Natural killer cell (primary cell): ENCODE results near the gene STIP1. TPM values are rescaled to one million over a fixed set of nuclear protein-coding genes. Genes with fewer than 3 reads are reported as not detected.

Experiments used
- ATAC-seq, 3 donors: fragments of 150-1000 bp in 2 of 3; fragments of 200-7000 bp in 1 of 3; cut with Tn5 transposase; 1 replicate in 1 of 3; 2 replicates in 2 of 3; pipeline ENCODE4 v1.10.0; 2021; ENCODE audit warnings: mild to moderate bottlenecking in 2 of 3, moderate library complexity in 2 of 3
- DNase-seq, 2 donors: peaks; one replicate each; pipeline versions ENCODE4 v3.0.0 to v3.0.0-alpha.2; 2013 to 2021; ENCODE audit warnings: mixed read lengths in 1 of 2
- H3K27ac ChIP-seq: one replicate; pipeline ENCODE4 v1.5.1; 2013; ENCODE audit warnings: mild to moderate bottlenecking, low read length
- H3K27me3 ChIP-seq: one replicate; pipeline ENCODE4 v1.6.1; 2013; ENCODE audit warnings: low read length; ENCODE audit not compliant: control insufficient read depth, insufficient read depth
- H3K36me3 ChIP-seq: one replicate; pipeline ENCODE4 v1.6.1; 2013; ENCODE audit warnings: low read length; ENCODE audit not compliant: control insufficient read depth, insufficient read depth
- H3K4me1 ChIP-seq: one replicate; pipeline ENCODE4 v1.6.1; 2013; ENCODE audit warnings: low read length; ENCODE audit not compliant: control insufficient read depth, insufficient read depth
- H3K4me3 ChIP-seq: one replicate; pipeline ENCODE4 v1.5.1; 2013; ENCODE audit warnings: low read length
- H3K9me3 ChIP-seq: one replicate; pipeline ENCODE4 v1.6.1; 2013; ENCODE audit warnings: low read length; ENCODE audit not compliant: control insufficient read depth, insufficient read depth
- H3K27ac Mint-ChIP-seq, 2 donors: one replicate each; pipeline ENCODE4 v1.8.0; 2022; ENCODE audit warnings: mild to moderate bottlenecking in 2 of 2, mixed read lengths in 2 of 2, moderate library complexity in 1 of 2
- H3K27me3 Mint-ChIP-seq, 2 donors: one replicate each; pipeline ENCODE4 v1.8.0; 2022; ENCODE audit warnings: low read depth in 2 of 2, mixed read lengths in 2 of 2
- H3K36me3 Mint-ChIP-seq: one replicate; pipeline ENCODE4 v1.8.0; 2022; ENCODE audit warnings: mixed read lengths
- H3K4me1 Mint-ChIP-seq, 2 donors: one replicate each; pipeline ENCODE4 v1.8.0; 2022; ENCODE audit warnings: mixed read lengths in 2 of 2
- H3K4me3 Mint-ChIP-seq: one replicate; pipeline ENCODE4 v1.8.0; 2022; ENCODE audit warnings: mild to moderate bottlenecking, moderate library complexity, mixed read lengths
- H3K9me3 Mint-ChIP-seq, 2 donors: one replicate each; pipeline ENCODE4 v1.8.0; 2022; ENCODE audit warnings: mixed read lengths in 2 of 2
- CTCF ChIP-seq: fragments of 200-600 bp; IDR thresholded peaks from one replicate; pipeline ENCODE4 v1.8.0; 2022; ENCODE audit warnings: antibody characterized with exemption
- WGBS: methylation state at CpG from one replicate; pipeline ENCODE4 v1.1.7; 2013; ENCODE audit warnings: missing lambda C conversion rate; ENCODE audit not compliant: insufficient coverage; 5-methylcytosine and 5-hydroxymethylcytosine counted together
- intact Hi-C: fragments of 100-400 bp; cut with micrococcal nuclease; formaldehyde crosslinking; loops from one replicate; pipeline ENCODE4 v1.14.2; 2022
- total RNA-seq, 4 donors: library from RNA; stranded (reverse); fragments of 120-200 nt in 1 of 4; gene quantifications; one replicate each; pipeline versions ENCODE4 v1.2.3 to v1.2.4, GENCODE V29; 2013 to 2022

Gene STIP1
- total RNA-seq, 3 donors from 2014 or later (not counting 1 experiment from before 2014, with no cell fraction given): 80.9 to 110 (median 85.1) TPM

GRCh38 chr11:64207256-64208085 is 21.5 kb downstream of the STIP1 start:
- Histone ChIP-seq H3K4me1 (peaks cover 50% of the 10 kb centered on the region), H3K36me3 (peaks cover 55% of the 10 kb centered on the region), H3K9me3 (no peaks in the 10 kb centered on the region), H3K27ac (peak overlapping the region; percentile 89), H3K27me3 (no peaks in the 10 kb centered on the region), H3K4me3 (peak overlapping the region; percentile 91)
- H3K36me3 Mint-ChIP-seq: peaks cover 13% of the 10 kb centered on the region
- WGBS: 0% methylated on average over 29 of the region's 30 CpGs
- H3K4me1 Mint-ChIP-seq: peaks cover 34 to 56% of the 10 kb centered on the region in 2 donors
- no peak for TF ChIP-seq CTCF
- H3K4me3 Mint-ChIP-seq: peak overlapping the region; percentile 92
- ATAC-seq (peak; percentile 78 to 87 (median 80)), DNase-seq (peak; percentile 73 to 83)
- H3K27ac Mint-ChIP-seq: peak overlapping the region; percentile 88 to 96
- no peaks in the 10 kb centered on the region for H3K27me3 Mint-ChIP-seq
- H3K9me3 Mint-ChIP-seq: no peaks in the 10 kb centered on the region
- intact Hi-C loops: loop anchor here (1.0 to 5.0 kb wide), 5 partner anchors 21 to 135 kb away; partner anchors contain the start of genes BAD, CCDC88B, DNAJC4 and STIP1

- no peak for TF ChIP-seq CTCF
- no peak for DNase-seq
- Mint-ChIP-seq H3K36me3 (peaks cover 13% of the 10 kb centered on the region), H3K27me3 (no peaks in the 10 kb centered on the region), H3K27ac (peak overlapping the region; percentile 88 to 96), H3K4me3 (peak overlapping the region; percentile 92), H3K9me3 (no peaks in the 10 kb centered on the region), H3K4me1 (peaks cover 38 to 58% of the 10 kb centered on the region in 2 donors)
- H3K4me1 ChIP-seq: peaks cover 50% of the 10 kb centered on the region
- H3K9me3 ChIP-seq: no peaks in the 10 kb centered on the region
- H3K36me3 ChIP-seq: peaks cover 49% of the 10 kb centered on the region
- peak overlapping the region; percentile 91 for H3K4me3 ChIP-seq
- WGBS: 54% methylated on average over 23 of the region's 23 CpGs
- peak in 2 of 3 donors; percentile 2 to 5 for ATAC-seq
- peak overlapping the region; percentile 89 for H3K27ac ChIP-seq
- intact Hi-C loops: loop anchor here (5.0 kb wide), 1 partner anchor 134 kb away; the partner anchor contains the start of gene CCDC88B
- no peaks in the 10 kb centered on the region for H3K27me3 ChIP-seq
Measured at GRCh38 chr11:64208086-64208795, 22.3 kb downstream of the STIP1 start.

GRCh38 chr11:64208796-64209562 is 23.0 kb downstream of the STIP1 start:
- ATAC-seq (no peak), DNase-seq (no peak)
- Mint-ChIP-seq H3K36me3 (peaks cover 8% of the 10 kb centered on the region), H3K4me1 (peaks cover 38 to 62% of the 10 kb centered on the region in 2 donors), H3K4me3 (peak overlapping the region; percentile 72), H3K27ac (peak overlapping the region; percentile 88 to 96), H3K9me3 (no peaks in the 10 kb centered on the region), H3K27me3 (no peaks in the 10 kb centered on the region)
- Histone ChIP-seq H3K36me3 (peaks cover 42% of the 10 kb centered on the region), H3K4me1 (peaks cover 50% of the 10 kb centered on the region), H3K27me3 (no peaks in the 10 kb centered on the region), H3K27ac (peak overlapping the region; percentile 89), H3K9me3 (no peaks in the 10 kb centered on the region), H3K4me3 (no peak overlapping the region)
- intact Hi-C loops: loop anchor here (5.0 kb wide), 1 partner anchor 133 kb away; the partner anchor contains the start of gene CCDC88B
- TF ChIP-seq CTCF: no peak
- WGBS: 88% methylated on average over 18 of the region's 18 CpGs
